ENCODE results near the gene CA6.
"Not testable (repeated sequence)": the region's sequence is repeated elsewhere in the genome, so short reads cannot be mapped to it uniquely, and the experiment has no call there.

The CA6 gene

GRCh38 chr1:8930116-8930515 lies 15.6 kb upstream of the CA6 start:
- no peak for FAIRE-seq
- no peak for DNase-seq (ENCODE audit: insufficient read length, low spot score)
- TF ChIP-seq CTCF (IDR thresholded peaks at IDR 0.05; ENCODE audit: insufficient read depth, missing control alignments): no peak

- FAIRE-seq: not testable (repeated sequence)
These were observed 8.6 kb upstream of the CA6 start for GRCh38 chr1:8937051-8937450.

GRCh38 chr1:8937701-8938100 lies 8.0 kb upstream of the CA6 start:
- DNase-seq (ENCODE audit: insufficient read length, low spot score) (no peak), FAIRE-seq (no peak)
- TF ChIP-seq CTCF (IDR thresholded peaks at IDR 0.05; ENCODE audit: insufficient read depth, missing control alignments): no peak

More at GRCh38 chr1:8937051-8937450, 8.6 kb upstream of the CA6 start:
- not testable (repeated sequence) for DNase-seq (ENCODE audit: insufficient read length, low spot score)

GRCh38 chr1:8938232-8938999 lies 7.3 kb upstream of the CA6 start:
- DNase-seq (ENCODE audit: insufficient read length, low spot score) (no peak), FAIRE-seq (no peak)
- no peak for TF ChIP-seq CTCF (IDR thresholded peaks at IDR 0.05; ENCODE audit: insufficient read depth, missing control alignments)

DNA sequence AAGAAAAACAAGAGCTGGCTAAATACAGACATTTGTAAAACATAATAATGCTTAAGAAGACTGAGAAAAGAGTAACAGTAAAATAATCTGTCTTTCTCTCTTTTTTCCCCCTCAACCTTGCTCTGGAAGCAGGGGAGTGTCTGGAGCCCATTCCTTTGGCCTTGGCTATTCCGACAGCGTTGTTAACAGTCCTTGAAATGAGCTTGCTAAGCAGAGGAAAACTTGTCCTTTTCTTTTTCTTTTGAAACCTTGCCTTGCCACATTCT lies 6.7 kb upstream of the CA6 start:
- DNase-seq (ENCODE audit: insufficient read length, low spot score) (no peak), FAIRE-seq (no peak)
- no peak for TF ChIP-seq CTCF (IDR thresholded peaks at IDR 0.05; ENCODE audit: insufficient read depth, missing control alignments)

DNA sequence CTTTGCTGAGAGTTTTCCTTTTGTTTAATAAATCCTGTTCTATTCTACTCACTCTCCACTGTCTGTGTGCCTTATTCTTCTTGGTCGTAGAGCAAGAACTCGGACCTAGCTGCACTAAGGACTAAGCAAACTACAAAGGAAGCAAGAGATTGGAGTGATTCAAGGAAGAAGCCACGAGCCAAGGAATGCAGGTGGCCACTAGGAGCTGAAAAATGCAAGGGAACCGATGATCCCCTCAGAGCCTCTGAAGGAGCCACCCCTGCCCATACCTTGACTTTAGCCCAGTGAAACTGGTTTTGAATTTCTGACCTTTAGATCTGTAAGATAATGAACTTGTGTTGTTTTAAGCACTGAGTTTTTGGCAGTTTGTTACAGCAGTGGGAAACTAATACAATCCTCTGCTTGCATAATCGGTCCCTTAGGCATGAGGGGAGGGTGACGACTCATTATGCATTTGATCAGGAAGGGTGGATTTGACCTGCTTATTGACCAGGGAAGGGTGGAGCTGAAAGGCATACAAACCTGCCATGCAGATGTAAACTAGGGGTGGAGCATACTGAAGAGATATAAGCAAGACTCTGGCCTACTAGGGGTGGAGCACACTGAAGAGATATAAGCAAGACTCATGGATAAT lies 6.2 kb upstream of the CA6 start:
- DNase-seq (ENCODE audit: insufficient read length, low spot score) (no peak), FAIRE-seq (no peak)
- no peak for TF ChIP-seq CTCF (IDR thresholded peaks at IDR 0.05; ENCODE audit: insufficient read depth, missing control alignments)

GRCh38 chr1:8941906-8942305 lies 3.8 kb upstream of the CA6 start:
- FAIRE-seq: no peak
- no peak for TF ChIP-seq CTCF (IDR thresholded peaks at IDR 0.05; ENCODE audit: insufficient read depth, missing control alignments)

More at GRCh38 chr1:8941906-8942305, 3.8 kb upstream of the CA6 start:
- DNase-seq (ENCODE audit: insufficient read length, low spot score): no peak

All from D721Med (cell line).